CD14-positive monocyte (primary cell): ENCODE data around the gene BIN1. TPM values are rescaled to one million over a fixed set of nuclear protein-coding genes. Genes with fewer than 3 reads are reported as not detected.

Experiments
- DNase-seq, 3 donors: peaks; one replicate each; pipeline ENCODE4 v3.0.0-alpha.2; 2011 to 2022
- H2AFZ ChIP-seq: 2 replicates; pipeline ENCODE4 v1.6.0; 2012; ENCODE audit warnings: mild to moderate bottlenecking, low read depth, low read length, inconsistent platforms; ENCODE audit not compliant: insufficient read depth, poor library complexity, severe bottlenecking
- H3K27ac ChIP-seq, 2 donors: 1 replicate in 1 of 2; 2 replicates in 1 of 2; pipeline ENCODE4 v1.5.1; 2012 to 2013; ENCODE audit warnings: low read length in 2 of 2, control low read depth in 1 of 2, inconsistent platforms in 1 of 2, low read depth in 1 of 2, mild to moderate bottlenecking in 1 of 2
- H3K27me3 ChIP-seq, 2 donors: one replicate each; pipeline versions ENCODE4 v1.6.0 to v1.6.1; 2011 to 2013; ENCODE audit warnings: low read length in 2 of 2; ENCODE audit not compliant: control insufficient read depth in 2 of 2, insufficient read depth in 2 of 2
- H3K36me3 ChIP-seq, 2 donors: replicated peaks in 1 of 2; 1 replicate in 1 of 2; 2 replicates in 1 of 2; pipeline versions ENCODE4 v1.5.1 to v1.6.1; 2012 to 2013; ENCODE audit warnings: low read length in 2 of 2, control low read depth in 1 of 2, inconsistent platforms in 1 of 2, mild to moderate bottlenecking in 1 of 2; ENCODE audit not compliant: insufficient read depth in 2 of 2, control insufficient read depth in 1 of 2
- H3K4me1 ChIP-seq, 2 donors: 1 replicate in 1 of 2; 2 replicates in 1 of 2; pipeline versions ENCODE4 v1.5.1 to v1.6.1; 2012 to 2013; ENCODE audit warnings: low read length in 2 of 2, control low read depth in 1 of 2, inconsistent platforms in 1 of 2, mild to moderate bottlenecking in 1 of 2, moderate library complexity in 1 of 2; ENCODE audit not compliant: insufficient read depth in 2 of 2, control insufficient read depth in 1 of 2
- H3K4me2 ChIP-seq: replicated peaks from 2 replicates; pipeline ENCODE3; 2012; ENCODE audit warnings: low read length, moderate library complexity, mild to moderate bottlenecking; ENCODE audit not compliant: poor library complexity, severe bottlenecking; ENCODE audit errors: extremely low read depth
- H3K4me3 ChIP-seq, 3 experiments: fragments of 200-600 bp in 1 of 3; sonication (generic) in 1 of 3; replicated peaks in 1 of 3; 1 replicate in 2 of 3; 2 replicates in 1 of 3; pipeline ENCODE4 v1.5.1; 2011 to 2013; ENCODE audit warnings: low read length in 3 of 3, mild to moderate bottlenecking in 3 of 3, control low read depth in 2 of 3, low read depth in 2 of 3, inconsistent platforms in 1 of 3, moderate library complexity in 1 of 3
- H3K79me2 ChIP-seq: 2 replicates; pipeline ENCODE4 v1.6.0; 2012; ENCODE audit warnings: mild to moderate bottlenecking, control low read depth, inconsistent platforms, low read length, moderate library complexity; ENCODE audit not compliant: insufficient read depth
- H3K9ac ChIP-seq: 2 replicates; pipeline ENCODE4 v1.6.0; 2017; ENCODE audit warnings: low read length, mild to moderate bottlenecking; ENCODE audit not compliant: insufficient read depth, poor library complexity, severe bottlenecking
- H3K9me3 ChIP-seq, 2 donors: replicated peaks in 1 of 2; 1 replicate in 1 of 2; 2 replicates in 1 of 2; pipeline versions ENCODE4 v1.5.1 to v1.6.1; 2012 to 2013; ENCODE audit warnings: low read length in 2 of 2, control low read depth in 1 of 2; ENCODE audit not compliant: control insufficient read depth in 1 of 2, insufficient read depth in 1 of 2
- H4K20me1 ChIP-seq: 2 replicates; pipeline ENCODE4 v1.6.0; 2012; ENCODE audit warnings: mild to moderate bottlenecking, low read length, control low read depth, moderate library complexity; ENCODE audit not compliant: insufficient read depth
- H3K27ac Mint-ChIP-seq, 7 donors: one replicate each; pipeline ENCODE4 v1.8.0; 2020; ENCODE audit warnings: mild to moderate bottlenecking in 7 of 7, mixed read lengths in 7 of 7, moderate library complexity in 6 of 7, inconsistent platforms in 2 of 7
- H3K27me3 Mint-ChIP-seq, 3 donors: one replicate each; pipeline ENCODE4 v1.8.0; 2021 to 2022; ENCODE audit warnings: low read depth in 3 of 3, mild to moderate bottlenecking in 3 of 3, mixed read lengths in 3 of 3, moderate library complexity in 3 of 3, inconsistent platforms in 1 of 3
- H3K36me3 Mint-ChIP-seq, 2 donors: one replicate each; pipeline ENCODE4 v1.8.0; 2020; ENCODE audit warnings: mixed read lengths in 2 of 2, inconsistent platforms in 1 of 2, mild to moderate bottlenecking in 1 of 2
- H3K4me1 Mint-ChIP-seq: one replicate; pipeline ENCODE4 v1.8.0; 2020; ENCODE audit warnings: mild to moderate bottlenecking, mixed read lengths
- H3K4me3 Mint-ChIP-seq, 2 donors: one replicate each; pipeline ENCODE4 v1.8.0; 2020; ENCODE audit warnings: mild to moderate bottlenecking in 2 of 2, mixed read lengths in 2 of 2, moderate library complexity in 1 of 2
- H3K9me3 Mint-ChIP-seq, 7 donors: one replicate each; pipeline ENCODE4 v1.8.0; 2020 to 2022; ENCODE audit warnings: mixed read lengths in 7 of 7, mild to moderate bottlenecking in 6 of 7, moderate library complexity in 6 of 7, inconsistent platforms in 2 of 7
- CTCF ChIP-seq: fragments of 200-600 bp; IDR thresholded peaks from one replicate; pipeline ENCODE4 v1.8.0; 2022; ENCODE audit warnings: antibody characterized with exemption, mild to moderate bottlenecking
- WGBS: methylation state at CpG from one replicate; pipeline ENCODE4 v1.1.5; 2013; ENCODE audit warnings: missing lambda C conversion rate; ENCODE audit not compliant: insufficient coverage; 5-methylcytosine and 5-hydroxymethylcytosine counted together
- intact Hi-C, 2 donors: fragments of 100-400 bp; cut with micrococcal nuclease; formaldehyde crosslinking; loops; one replicate each; pipeline versions ENCODE4 v1.15.0 to v1.15.1; 2023
- polyA plus RNA-seq, 3 donors: library from polyadenylated mRNA; depleted of rRNA in 1 of 3; unstranded in 2 of 3; stranded (reverse) in 1 of 3; fragments of 300-500 nt in 2 of 3; fragments of >200 nt in 1 of 3; fragmentation: Illumina TruSeq in 2 of 3; gene quantifications; 1 replicate in 2 of 3; 2 replicates in 1 of 3; pipeline ENCODE4 v1.2.3, GENCODE V29; 2012 to 2021

Gene BIN1
- polyA plus RNA-seq, 3 donors: 3.4 to 7.5 (median 4.1) TPM

- no peaks in the 10 kb centered on the region for H4K20me1 ChIP-seq
- Mint-ChIP-seq H3K4me3 (peak overlapping the region in 1 of 2 donors; percentile 48), H3K27ac (peak overlapping the region in 6 of 7 donors; percentile 16 to 68 (median 40)), H3K9me3 (peaks cover 0 to 2% (median 2%) of the 10 kb centered on the region in 7 donors), H3K27me3 (peaks cover 5 to 18% (median 12%) of the 10 kb centered on the region in 3 donors), H3K36me3 (peaks cover 0 to 6% of the 10 kb centered on the region in 2 donors), H3K4me1 (peaks cover 74% of the 10 kb centered on the region)
- H3K4me1 ChIP-seq: peaks cover 61 to 70% of the 10 kb centered on the region in 2 donors
- intact Hi-C loops: no loop called here
- no peak for TF ChIP-seq CTCF
- 27% methylated on average over 27 of the region's 28 CpGs for WGBS
- H3K9me3 ChIP-seq: no peaks in the 10 kb centered on the region
- no peak overlapping the region for H3K9ac ChIP-seq
- no peak overlapping the region for H3K27ac ChIP-seq
- H3K4me2 ChIP-seq: no peak overlapping the region
- no peaks in the 10 kb centered on the region for H3K36me3 ChIP-seq
- no peaks in the 10 kb centered on the region for H3K79me2 ChIP-seq
- no peak for DNase-seq
- no peak overlapping the region for H2AFZ ChIP-seq
- peaks cover 0 to 9% of the 10 kb centered on the region in 2 donors for H3K27me3 ChIP-seq
- H3K4me3 ChIP-seq: no peak overlapping the region
Observed at GRCh38 chr2:127081826-127082633, 24.9 kb downstream of the BIN1 start.

- no peak overlapping the region for H3K4me3 ChIP-seq
- no peak overlapping the region for H2AFZ ChIP-seq
- H3K4me2 ChIP-seq: no peak overlapping the region
Observed at GRCh38 chr2:127080938-127081755, 25.8 kb downstream of the BIN1 start.

More at GRCh38 chr2:127080938-127081755, 25.8 kb downstream of the BIN1 start:
- no peaks in the 10 kb centered on the region for H3K9me3 ChIP-seq
- no peaks in the 10 kb centered on the region for H3K36me3 ChIP-seq
- no peaks in the 10 kb centered on the region for H4K20me1 ChIP-seq
- H3K36me3 Mint-ChIP-seq: peaks cover 0 to 6% of the 10 kb centered on the region in 2 donors
- H3K27ac Mint-ChIP-seq: peak overlapping the region in 3 of 7 donors; percentile 46 to 66 (median 52)
- peaks cover 7 to 18% (median 12%) of the 10 kb centered on the region in 3 donors for H3K27me3 Mint-ChIP-seq
- peaks cover 52 to 61% of the 10 kb centered on the region in 2 donors for H3K4me1 ChIP-seq
- TF ChIP-seq CTCF: no peak
- intact Hi-C loops: no loop called here
- peaks cover 0 to 9% of the 10 kb centered on the region in 2 donors for H3K27me3 ChIP-seq
- H3K4me3 Mint-ChIP-seq: peak overlapping the region in 1 of 2 donors; percentile 48
- H3K4me1 Mint-ChIP-seq: peaks cover 65% of the 10 kb centered on the region
- 52% methylated on average over 20 of the region's 24 CpGs for WGBS
- no peak overlapping the region for H3K27ac ChIP-seq
- peak; percentile 60 to 84 (median 74) for DNase-seq
- no peaks in the 10 kb centered on the region for H3K79me2 ChIP-seq
- H3K9me3 Mint-ChIP-seq: peaks cover 0 to 2% (median 2%) of the 10 kb centered on the region in 7 donors
- H3K9ac ChIP-seq: no peak overlapping the region
